Measurements from ENCODE around the gene BRPF1. TPM values are rescaled to one million over a fixed set of nuclear protein-coding genes. Genes with fewer than 3 reads are reported as not detected.
A peak's percentile ranks its signal among the peaks of the same experiment; 100 is the strongest.

The BRPF1 gene
- total and polyA plus RNA-seq, 2 experiments from 2014 or later, result 11.1 to 17.3 TPM

DNA sequence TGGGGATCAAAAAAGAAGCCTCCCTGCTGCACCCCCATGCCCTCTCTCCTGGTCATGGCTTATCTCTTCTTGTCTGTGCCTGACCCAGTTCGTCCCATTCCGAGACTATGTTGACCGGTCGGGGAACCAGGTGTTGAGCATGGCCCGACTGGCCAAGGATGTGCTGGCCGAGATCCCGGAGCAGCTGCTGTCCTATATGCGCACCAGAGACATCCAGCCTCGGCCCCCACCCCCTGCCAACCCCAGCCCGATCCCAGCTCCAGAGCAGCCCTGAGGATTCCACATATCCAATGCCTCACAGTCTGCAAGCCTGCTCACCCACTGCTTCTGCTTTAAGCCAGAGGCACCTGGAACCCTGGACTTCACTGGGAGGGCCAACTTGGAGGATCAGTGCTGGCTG, 2.1 kb upstream of the BRPF1 start:
- peaks cover 11% of the 10 kb centered on the region for H3K4me1 ChIP-seq (ENCODE audit: low read depth)
- H3K27ac ChIP-seq, result no peak overlapping the region
- no peak overlapping the region for H3K4me3 ChIP-seq
- DNase-seq (ENCODE audit: low read depth in 1 of 2, low spot score in 1 of 2), result no peak
- H3K36me3 ChIP-seq, result no peaks in the 10 kb centered on the region
- H3K9me3 ChIP-seq (ENCODE audit: low read depth), result no peaks in the 10 kb centered on the region
- no peaks in the 10 kb centered on the region for H3K27me3 ChIP-seq
- TF ChIP-seq, protein P1, sequence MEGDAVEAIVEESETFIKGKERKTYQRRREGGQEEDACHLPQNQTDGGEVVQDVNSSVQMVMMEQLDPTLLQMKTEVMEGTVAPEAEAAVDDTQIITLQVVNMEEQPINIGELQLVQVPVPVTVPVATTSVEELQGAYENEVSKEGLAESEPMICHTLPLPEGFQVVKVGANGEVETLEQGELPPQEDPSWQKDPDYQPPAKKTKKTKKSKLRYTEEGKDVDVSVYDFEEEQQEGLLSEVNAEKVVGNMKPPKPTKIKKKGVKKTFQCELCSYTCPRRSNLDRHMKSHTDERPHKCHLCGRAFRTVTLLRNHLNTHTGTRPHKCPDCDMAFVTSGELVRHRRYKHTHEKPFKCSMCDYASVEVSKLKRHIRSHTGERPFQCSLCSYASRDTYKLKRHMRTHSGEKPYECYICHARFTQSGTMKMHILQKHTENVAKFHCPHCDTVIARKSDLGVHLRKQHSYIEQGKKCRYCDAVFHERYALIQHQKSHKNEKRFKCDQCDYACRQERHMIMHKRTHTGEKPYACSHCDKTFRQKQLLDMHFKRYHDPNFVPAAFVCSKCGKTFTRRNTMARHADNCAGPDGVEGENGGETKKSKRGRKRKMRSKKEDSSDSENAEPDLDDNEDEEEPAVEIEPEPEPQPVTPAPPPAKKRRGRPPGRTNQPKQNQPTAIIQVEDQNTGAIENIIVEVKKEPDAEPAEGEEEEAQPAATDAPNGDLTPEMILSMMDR (IDR thresholded peaks at IDR 0.05; ENCODE audit: low read depth, low read length), result no peak

DNA sequence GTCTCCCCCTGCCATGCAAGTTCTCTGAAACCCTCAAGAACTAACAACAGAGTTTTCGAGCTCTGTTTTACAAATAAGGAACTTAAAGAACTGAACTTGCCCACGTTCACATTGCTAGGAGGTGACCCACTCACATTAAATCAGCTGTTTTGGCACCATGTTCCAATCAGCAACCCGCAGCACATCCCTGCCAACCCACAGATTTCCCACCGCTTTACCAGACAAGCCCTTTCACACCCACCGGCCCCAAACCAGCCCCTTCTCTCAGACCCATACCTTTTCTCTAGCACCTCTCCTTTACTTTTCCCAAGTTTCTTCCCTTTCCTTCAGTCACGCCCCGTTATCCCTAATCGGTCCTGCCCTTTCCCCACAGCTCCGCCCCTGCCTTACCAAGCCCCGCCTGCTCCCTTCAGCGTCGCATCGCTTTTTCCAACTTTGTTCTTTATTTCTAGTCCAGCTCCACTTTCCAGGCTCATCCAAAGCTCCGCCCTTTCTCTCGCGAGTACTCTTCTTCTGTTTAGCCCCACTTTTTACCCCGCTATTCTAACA, 804 bp upstream of the BRPF1 start:
- Histone ChIP-seq H3K4me1 (ENCODE audit: low read depth) (peaks cover 11% of the 10 kb centered on the region), H3K4me3 (peak overlapping the region; percentile 99), H3K36me3 (peaks cover 6% of the 10 kb centered on the region), H3K9me3 (ENCODE audit: low read depth) (no peaks in the 10 kb centered on the region), H3K27ac (peak overlapping the region; percentile 100), H3K27me3 (no peaks in the 10 kb centered on the region)
- no peak for DNase-seq (ENCODE audit: low read depth in 1 of 2, low spot score in 1 of 2)
- TF ChIP-seq, protein P1 (IDR thresholded peaks at IDR 0.05; ENCODE audit: low read depth, low read length), result no peak

- Histone ChIP-seq H3K4me1 (ENCODE audit: low read depth) (peaks cover 11% of the 10 kb centered on the region), H3K4me3 (peak overlapping the region; percentile 99), H3K27ac (peak overlapping the region; percentile 100), H3K9me3 (ENCODE audit: low read depth) (no peaks in the 10 kb centered on the region), H3K36me3 (peaks cover 15% of the 10 kb centered on the region), H3K27me3 (no peaks in the 10 kb centered on the region)
- TF ChIP-seq, protein P1 (IDR thresholded peaks at IDR 0.05; ENCODE audit: low read depth, low read length), result no peak
- peak in 1 of 2 donors; percentile 36 for DNase-seq (ENCODE audit: low read depth in 1 of 2, low spot score in 1 of 2)
Measured at GRCh38 chr3:9732080-9732739, 675 bp downstream of the BRPF1 start.

- Histone ChIP-seq H3K27me3 (no peaks in the 10 kb centered on the region), H3K27ac (no peak overlapping the region), H3K4me1 (ENCODE audit: low read depth) (peaks cover 11% of the 10 kb centered on the region), H3K9me3 (ENCODE audit: low read depth) (no peaks in the 10 kb centered on the region), H3K36me3 (peaks cover 17% of the 10 kb centered on the region), H3K4me3 (peak overlapping the region; percentile 99)
- no peak for DNase-seq (ENCODE audit: low read depth in 1 of 2, low spot score in 1 of 2)
- TF ChIP-seq, protein P1 (IDR thresholded peaks at IDR 0.05; ENCODE audit: low read depth, low read length), result no peak
Measured at GRCh38 chr3:9732740-9733115, 1.2 kb downstream of the BRPF1 start.

DNA sequence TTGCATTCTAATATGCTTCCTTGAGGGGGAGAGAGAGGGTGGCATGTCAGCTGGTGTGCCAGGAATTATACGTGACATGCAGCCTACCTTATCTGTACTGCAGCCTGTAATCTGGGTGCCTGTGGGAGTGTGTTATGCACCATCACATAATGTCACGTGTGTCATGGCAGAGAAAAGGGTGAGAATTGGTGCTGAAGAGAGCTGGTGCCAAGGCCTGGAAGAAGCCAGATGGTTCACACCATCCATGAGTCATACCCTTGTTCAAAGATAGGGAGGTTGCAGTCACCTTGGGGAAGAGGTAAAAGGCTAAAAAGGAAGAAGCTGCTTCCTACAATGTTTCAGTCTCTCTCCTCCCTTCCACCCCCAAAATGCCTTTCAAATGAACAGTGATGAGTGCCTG, 5.3 kb downstream of the BRPF1 start:
- TF ChIP-seq, protein P1 (IDR thresholded peaks at IDR 0.05; ENCODE audit: low read depth, low read length), result no peak
- H3K36me3 ChIP-seq, result peaks cover 44% of the 10 kb centered on the region
- no peaks in the 10 kb centered on the region for H3K27me3 ChIP-seq
- no peak for DNase-seq (ENCODE audit: low read depth in 1 of 2, low spot score in 1 of 2)
- no peak overlapping the region for H3K27ac ChIP-seq
- H3K4me1 ChIP-seq (ENCODE audit: low read depth), result peaks cover 11% of the 10 kb centered on the region
- no peak overlapping the region for H3K4me3 ChIP-seq
- no peaks in the 10 kb centered on the region for H3K9me3 ChIP-seq (ENCODE audit: low read depth)
